LNCAP (cell line): ENCODE results near the gene NTM.

Experiments
- TF ChIP-seq, protein P1 (sequence below): fragments of 450-650 bp; IDR thresholded peaks from 2 replicates; pipeline ENCODE4 v1.5.1; 2017; ENCODE audit warnings: mild to moderate bottlenecking

Gene NTM

GRCh38 chr11:131334601-131335000 is 35.8 kb upstream of the NTM start:
- TF ChIP-seq, protein P1, sequence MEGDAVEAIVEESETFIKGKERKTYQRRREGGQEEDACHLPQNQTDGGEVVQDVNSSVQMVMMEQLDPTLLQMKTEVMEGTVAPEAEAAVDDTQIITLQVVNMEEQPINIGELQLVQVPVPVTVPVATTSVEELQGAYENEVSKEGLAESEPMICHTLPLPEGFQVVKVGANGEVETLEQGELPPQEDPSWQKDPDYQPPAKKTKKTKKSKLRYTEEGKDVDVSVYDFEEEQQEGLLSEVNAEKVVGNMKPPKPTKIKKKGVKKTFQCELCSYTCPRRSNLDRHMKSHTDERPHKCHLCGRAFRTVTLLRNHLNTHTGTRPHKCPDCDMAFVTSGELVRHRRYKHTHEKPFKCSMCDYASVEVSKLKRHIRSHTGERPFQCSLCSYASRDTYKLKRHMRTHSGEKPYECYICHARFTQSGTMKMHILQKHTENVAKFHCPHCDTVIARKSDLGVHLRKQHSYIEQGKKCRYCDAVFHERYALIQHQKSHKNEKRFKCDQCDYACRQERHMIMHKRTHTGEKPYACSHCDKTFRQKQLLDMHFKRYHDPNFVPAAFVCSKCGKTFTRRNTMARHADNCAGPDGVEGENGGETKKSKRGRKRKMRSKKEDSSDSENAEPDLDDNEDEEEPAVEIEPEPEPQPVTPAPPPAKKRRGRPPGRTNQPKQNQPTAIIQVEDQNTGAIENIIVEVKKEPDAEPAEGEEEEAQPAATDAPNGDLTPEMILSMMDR, result no peak

DNA sequence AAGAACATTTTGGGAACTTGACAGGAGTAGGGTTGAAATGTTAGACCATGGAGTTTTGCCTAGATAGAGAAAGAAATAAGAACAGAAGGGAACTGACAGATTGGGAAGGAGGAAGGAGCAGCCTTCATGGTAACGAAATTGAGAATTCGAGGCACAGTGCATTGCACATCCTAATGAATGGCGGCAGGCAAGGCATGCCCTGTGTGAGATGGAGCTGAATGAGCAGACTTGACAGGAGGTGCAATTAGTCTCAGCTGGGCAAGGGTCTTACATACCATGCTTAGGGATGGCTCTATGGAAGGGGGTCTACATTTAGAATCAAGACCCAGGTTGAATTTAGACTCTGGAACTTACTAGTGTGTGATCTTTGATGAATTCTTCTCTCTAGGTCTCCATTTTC is 25.0 kb upstream of the NTM start:
- TF ChIP-seq, protein P1, result no peak

- TF ChIP-seq, protein P1, result no peak
Observed at GRCh38 chr11:131349368-131350086, 20.9 kb upstream of the NTM start.

GRCh38 chr11:131350872-131351271 is 19.5 kb upstream of the NTM start:
- TF ChIP-seq, protein P1, result no peak

DNA sequence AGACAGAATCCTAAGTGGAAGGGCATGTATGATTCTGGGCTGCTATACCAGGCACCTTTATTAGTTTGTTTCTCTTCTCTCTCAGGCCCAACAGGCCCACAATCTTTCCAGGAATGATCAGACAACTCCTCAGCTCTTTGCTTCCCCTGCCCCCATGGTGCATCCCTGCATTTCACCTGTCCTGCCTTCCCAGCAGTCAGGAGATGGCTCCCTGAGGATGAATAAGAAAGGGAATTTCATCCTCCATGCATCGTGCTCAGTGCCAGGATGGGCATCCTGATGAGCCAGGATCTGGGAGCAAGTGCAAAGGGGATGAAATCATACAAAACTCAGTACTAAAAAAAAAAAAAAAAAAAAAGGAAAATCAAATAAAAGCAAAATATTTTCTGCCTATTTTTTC is 18.6 kb upstream of the NTM start:
- TF ChIP-seq, protein P1, result no peak

DNA sequence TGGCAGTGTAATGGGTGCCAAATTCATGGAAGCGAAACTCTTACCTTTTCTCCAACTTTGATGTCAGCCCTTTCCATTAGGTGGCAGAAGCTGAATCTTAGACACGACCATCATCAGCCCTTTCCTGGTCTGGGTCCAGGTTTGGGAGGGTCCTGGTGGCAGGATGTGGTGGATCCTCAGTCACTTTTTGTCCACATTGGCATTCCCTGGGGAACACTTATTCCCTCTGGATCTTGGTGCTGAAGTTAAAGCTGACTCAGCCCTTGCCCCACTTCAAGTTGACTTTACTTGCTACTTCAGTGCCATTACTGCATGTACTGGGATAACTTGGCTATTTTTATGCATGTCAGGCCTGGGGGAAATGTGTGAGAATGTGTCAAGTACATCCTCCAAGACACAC is 16.6 kb upstream of the NTM start:
- TF ChIP-seq, protein P1, result no peak

DNA sequence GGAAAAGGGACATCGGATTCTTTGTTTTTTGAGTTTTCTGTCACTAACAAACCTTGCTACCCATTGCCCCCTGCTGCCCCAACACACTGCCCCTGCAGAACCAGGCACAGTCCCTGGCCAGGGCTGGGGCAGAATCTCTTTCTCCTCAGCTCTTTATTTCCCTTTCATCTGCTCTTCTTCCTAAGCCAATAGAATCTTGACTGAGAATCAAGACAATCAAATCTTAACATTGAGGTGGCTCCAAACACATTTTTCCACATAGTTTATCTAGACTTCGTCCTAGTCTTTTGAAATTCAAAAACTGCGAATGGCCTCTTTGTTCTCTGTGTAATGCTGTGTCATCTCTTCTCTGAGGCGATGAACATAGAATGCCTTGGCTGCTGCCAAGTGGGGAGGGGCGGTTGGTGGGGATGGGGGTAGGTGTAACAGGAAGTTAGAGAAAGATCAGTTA is 16.1 kb upstream of the NTM start:
- TF ChIP-seq, protein P1, result no peak

GRCh38 chr11:131356206-131356605 is 14.2 kb upstream of the NTM start:
- TF ChIP-seq, protein P1, result no peak
